NCI-H1930 (cell line): Measurements from ENCODE around the gene PLEKHG3.
A peak's percentile ranks its signal among the peaks of the same experiment; 100 is the strongest.
"Not testable (repeated sequence)": the region's sequence is repeated elsewhere in the genome, so short reads cannot be mapped to it uniquely, and the experiment has no call there.

Experiments used
- DNase-seq, 2 experiments: peaks; one replicate each; lab custom pipeline; 2025; lab: John Stamatoyannopoulos, UW

The PLEKHG3 gene

DNA sequence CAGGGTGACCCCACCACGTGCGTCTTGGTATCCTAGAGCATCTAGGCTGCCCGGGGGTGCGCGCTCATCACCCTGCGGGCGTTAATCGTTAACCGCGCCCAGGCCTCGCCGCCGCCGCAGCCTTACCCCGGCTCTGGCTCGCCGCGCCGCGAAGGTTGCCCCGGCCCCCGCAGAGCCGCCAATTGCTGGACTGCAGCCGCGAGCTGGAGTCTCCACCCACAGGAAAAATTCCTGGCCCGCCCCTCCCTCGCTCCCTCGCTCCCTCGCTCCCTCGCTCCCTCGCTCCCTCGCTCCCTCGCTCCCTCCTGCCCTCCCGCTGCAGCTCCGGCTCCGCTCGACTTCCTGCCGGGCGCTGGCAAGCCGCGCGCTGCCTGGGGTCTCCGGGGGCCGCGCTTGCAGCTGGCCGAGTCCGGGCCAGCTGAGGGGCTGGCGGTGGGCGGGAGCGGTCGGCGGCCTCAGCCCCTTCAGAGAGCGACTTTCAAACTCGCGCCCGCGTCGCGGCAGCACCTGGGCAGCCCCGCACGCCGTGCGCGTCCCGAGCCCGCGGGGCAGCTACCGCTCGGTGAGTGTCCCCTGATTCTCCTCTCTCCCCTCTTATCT, at the start of gene PLEKHG3:
Gene PLEKHG3 (plus strand): TSS at position 282 of the 600 bp plus-strand sequence. CDS start 23,208 bp downstream, outside the sequence.
- peak; percentile 19 to 25 for DNase-seq

DNA sequence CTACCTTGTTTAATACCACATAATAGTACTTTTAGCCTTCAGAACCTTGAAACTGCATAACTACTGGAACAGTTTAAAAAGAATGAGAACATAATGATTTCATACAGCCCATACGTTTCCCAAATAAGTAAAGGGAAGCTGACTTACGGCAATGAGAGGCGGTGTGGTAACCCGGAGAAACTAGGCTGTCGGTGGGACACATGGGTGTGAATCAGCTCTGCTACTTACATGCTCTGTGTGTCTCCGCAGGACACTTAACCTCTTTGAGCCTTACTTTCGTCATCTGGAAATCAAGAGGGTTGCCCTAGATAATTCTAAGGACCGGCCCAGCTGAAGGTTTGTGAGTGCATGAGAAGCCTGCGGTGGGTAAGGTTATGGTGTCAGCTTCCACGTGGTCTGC, 49.3 kb upstream of the PLEKHG3 start:
- no peak for DNase-seq

DNA sequence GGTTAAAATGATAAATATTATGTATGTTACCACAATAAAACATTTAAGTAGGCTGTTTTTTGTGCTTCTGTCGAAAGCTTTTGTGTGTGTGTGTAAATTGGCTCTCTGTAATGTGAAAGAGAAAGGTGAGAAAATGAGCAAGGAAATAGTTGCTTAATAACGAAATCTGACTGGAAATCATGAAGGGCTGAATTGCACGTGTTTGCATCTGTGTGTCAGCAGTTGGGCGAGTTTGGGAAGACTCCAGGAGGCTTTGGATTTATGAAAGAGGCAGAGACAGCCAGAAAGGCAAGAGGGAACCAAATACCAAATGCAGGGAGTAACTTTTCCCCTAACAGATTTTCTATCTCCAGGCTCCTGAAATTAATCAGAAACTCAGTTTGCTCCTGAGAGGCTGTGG, 47.2 kb upstream of the PLEKHG3 start:
- DNase-seq = no peak

DNA sequence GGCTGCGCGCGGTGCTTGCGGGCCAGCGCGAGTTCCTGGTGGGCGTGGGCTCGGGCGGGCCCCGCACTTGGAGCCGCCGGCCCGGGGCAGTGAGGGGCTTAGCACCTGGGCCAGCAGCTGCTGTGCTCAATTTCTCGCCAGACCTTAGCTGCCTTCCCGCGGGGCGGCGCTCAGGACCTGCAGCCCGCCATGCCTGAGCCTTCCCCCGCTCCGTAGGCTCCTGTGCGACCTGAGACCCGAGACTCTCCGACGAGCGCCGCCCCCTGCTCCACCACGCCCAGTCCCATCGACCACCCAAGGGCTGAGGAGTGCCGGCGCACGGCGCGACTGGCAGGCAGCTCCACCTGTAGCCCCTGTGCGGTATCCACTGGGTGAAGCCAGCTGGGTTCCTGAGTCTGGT, 46.0 kb upstream of the PLEKHG3 start:
- no peak for DNase-seq

DNA sequence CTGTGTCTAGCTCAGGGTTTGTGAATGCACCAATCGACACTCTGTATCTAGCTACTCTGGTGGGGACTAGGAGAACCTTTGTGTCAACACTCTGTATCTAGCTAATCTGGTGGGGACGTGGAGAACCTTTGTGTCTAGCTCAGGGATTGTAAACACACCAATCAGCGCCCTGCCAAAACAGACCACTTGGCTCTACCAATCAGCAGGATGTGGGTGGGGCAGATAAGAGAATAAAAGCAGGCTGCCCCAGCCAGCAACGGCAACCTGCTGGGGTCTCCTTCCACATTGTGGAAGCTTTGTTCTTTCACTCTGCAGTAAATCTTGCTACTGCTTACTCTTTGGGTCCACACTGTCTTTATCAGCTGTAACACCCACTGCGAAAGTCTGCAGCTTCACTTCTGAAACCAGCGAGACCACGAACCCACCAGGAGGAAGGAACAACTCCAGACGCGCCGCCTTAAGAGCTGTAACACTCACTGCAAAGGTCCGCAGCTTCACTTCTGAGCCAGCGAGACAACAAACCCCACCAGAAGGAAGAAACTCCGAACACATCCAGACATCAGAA, 45.4 kb upstream of the PLEKHG3 start:
- DNase-seq = not testable (repeated sequence)

DNA sequence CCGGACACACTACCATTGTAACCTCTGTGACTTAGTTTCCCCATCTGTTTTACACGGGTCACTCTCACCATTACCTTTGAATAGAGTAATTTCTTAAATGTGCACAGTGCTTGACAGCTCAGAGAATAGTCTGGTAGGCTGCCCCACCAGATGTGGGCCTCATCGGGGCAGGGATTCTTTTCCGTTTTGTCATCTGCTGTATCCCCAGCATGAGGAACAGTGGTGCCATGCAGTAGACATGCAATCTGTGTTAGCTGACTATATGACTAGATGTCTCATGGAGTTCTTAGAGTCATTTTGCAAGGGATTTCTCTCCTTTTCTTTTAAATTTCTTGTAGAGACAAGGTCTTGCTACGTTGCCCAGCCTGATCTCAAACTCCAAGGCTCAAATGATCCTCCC, 44.9 kb upstream of the PLEKHG3 start:
- no peak for DNase-seq

DNA sequence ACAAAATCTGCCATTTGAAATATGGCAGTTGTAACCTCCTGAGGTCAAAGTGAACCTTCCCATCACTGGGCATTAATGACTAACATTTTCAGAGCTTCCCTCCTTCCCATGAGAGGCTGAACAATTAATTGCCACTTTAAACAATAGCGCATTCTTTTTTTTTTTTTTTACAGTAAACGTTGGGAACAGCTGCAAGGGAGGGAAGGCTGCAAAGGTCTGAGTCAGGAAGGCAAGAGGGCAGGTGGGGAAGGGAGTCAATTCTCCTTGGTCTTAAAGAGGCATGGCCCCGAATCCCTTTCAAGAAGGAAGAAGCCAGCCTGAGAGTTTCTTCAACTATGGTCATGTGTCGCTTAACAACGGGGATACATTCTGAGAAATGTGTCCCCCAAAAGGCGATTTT, 41.0 kb upstream of the PLEKHG3 start:
- DNase-seq = no peak

DNA sequence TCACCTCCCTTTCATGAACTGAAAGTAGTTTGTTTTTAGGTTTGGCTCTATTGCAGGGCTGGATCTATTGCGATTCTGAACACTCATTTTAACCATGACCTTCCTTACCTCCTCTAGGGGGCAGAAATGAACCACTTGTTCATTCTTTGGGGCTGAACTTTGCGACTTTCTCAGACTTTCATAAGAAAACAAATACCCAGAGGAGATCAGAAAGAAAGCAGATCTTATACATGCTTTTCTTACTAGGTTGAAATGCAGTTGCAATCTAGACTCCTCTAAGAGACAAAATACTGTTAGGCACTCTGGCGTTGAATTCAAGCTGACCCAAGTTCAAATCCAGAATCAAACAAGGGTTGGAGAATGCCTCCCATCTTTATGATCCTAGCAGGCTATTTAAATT, 32.6 kb upstream of the PLEKHG3 start:
- peak in 1 of 2 experiments; percentile 21 for DNase-seq

DNA sequence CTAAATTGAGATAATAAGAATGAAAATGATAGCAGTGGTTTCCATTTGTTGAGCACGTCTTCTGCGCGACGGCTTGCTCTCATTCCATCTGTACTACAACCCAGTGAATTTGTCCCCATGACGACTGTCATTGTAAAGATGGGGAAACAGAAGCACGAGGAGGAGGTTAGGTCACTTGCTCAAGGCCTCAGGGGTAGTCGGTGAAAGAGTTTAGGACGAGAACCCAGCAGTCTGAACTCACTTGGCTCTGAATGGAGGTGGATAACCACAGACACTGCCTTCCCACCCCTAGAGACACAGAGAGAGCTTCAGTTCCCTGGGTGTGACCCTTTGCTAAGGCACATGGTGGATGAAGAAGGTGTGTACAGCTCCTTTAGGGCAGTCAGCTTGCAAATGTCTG, 30.9 kb upstream of the PLEKHG3 start:
- no peak for DNase-seq

DNA sequence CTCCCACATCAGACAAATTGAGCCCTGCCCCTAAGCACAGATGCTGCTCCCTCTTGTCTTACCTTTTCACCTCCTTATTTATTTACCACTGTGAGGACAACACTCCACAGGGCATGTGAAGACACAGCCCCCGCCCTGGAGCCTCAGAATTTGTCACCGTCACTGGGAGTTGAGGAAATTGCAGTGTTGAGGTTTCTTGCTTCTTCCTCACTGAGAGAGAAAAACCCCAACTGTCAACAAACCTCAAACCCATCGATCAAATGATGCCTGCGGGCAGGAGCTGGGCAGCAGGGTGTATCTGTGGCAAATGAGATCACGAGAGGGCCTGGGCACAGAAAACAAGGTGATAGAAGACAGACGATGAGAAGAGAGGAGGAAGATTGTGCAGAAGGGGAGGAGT, 30.5 kb upstream of the PLEKHG3 start:
- DNase-seq = no peak

DNA sequence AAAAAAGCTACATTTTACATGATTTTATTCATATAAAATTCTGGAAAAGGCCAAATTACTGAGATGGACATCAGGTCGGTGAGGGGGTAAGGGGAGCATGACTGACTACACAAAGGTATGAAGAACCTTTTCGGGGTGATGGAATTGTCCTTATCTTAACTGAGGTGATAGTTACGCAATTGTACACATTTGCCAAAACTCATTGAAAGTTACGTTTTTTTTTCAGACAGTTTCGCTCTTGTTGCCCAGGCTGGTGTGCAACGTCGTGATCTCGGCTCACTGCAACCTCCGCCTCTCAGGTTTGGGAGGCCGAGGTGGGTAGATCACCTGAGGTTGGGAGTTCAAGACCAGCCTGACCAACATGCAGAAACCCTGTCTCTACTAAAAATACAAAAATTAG, 29.4 kb upstream of the PLEKHG3 start:
- DNase-seq = no peak

DNA sequence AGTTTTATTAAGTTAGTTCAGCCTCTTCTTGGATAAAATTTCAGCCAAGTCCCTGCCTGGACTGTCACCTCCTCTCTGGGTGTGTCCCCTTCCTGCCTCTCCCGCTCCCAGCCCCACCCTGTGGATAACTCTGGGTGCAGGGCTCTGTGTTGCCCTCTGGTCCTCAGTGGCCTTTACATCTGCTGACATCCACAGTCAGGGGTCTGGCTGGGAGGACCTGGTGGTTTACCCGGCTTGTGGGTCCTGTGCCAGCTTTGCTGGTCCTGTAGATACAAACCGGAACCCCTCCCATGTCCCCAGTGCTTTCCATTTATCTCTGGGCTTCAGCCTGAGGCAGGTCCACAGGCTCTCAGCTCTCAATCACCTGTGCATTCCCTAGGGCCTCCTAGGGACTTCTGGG, 28.9 kb upstream of the PLEKHG3 start:
- DNase-seq = no peak

DNA sequence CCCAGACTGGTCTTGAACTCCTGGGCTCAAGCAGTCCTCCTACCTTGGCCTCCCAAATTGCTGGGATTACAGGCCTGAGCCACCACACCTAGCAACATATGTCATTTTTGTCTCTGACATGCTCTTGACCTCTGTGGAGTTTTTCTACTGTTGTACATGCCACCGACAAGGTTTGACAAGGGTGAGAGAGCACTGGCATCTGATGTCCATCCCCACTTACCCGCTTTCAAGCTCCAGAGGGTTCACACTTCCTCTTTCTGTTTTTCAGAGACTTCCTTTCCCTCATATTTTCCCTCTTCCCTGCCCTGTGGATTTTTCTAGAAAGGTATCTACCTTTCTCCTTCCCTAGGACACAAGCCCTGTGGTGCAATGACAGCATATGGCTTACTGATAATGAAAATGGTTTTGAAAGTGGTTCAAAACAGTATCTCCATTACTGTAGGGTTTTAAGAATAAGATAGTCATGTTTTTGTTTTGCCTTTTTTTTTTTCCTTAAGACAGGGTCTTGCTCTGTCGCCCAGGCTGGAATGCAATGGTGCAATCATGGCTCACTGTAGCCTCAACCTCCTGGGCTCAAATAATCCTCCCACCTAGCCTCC, 27.7 kb upstream of the PLEKHG3 start:
- DNase-seq = no peak

DNA sequence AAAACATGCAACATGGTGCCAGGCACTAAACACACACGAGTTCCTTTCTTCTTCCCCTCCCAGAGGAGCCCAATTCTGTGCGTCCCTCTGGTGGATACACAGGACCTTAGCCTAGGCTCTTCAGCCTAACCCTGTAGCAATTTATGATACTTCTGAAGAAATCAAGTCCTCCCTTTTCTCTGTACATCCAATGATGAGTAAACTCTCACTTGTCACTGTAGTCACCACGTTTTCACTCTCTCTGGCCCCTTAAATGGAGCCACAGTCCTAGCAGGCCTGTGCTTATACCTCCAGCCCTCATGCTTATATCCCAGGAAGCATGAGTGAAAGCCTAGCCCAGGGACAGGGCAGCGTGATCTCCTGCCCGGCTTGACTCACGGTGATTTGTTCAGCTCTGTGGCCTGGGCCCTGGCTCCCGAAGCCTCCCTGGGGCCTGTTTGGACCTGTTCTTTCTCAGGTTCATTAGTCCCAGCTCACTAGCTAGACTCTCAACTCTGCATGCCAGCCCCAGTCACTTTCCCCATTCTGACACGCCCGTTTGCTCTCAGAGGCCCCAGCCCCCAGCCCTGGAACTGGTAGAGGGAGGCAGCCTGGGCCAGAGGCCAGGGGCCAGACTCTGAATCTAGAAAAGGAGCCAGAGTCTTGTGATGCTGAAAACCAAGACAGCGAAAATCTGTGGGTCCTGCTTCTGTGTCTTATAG, 24.1 kb upstream of the PLEKHG3 start:
- no peak for DNase-seq

DNA sequence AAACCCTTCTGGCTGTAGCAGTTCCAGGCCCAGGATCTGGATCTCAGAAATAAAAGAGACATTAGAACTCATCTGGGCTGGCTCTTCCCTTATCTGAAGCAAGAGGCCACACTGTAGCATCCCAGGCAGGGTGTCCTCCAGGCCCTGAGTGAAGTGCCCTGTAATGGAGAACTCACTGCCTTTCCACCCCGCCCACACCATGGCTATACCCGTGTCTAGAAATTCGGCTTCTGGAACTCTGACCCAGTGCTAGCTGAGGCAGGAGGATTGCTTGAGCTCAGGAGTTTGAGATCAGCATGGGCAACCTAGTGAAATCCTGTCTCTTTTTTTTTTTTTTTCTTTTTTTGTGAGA, 23.5 kb upstream of the PLEKHG3 start:
- DNase-seq = no peak

DNA sequence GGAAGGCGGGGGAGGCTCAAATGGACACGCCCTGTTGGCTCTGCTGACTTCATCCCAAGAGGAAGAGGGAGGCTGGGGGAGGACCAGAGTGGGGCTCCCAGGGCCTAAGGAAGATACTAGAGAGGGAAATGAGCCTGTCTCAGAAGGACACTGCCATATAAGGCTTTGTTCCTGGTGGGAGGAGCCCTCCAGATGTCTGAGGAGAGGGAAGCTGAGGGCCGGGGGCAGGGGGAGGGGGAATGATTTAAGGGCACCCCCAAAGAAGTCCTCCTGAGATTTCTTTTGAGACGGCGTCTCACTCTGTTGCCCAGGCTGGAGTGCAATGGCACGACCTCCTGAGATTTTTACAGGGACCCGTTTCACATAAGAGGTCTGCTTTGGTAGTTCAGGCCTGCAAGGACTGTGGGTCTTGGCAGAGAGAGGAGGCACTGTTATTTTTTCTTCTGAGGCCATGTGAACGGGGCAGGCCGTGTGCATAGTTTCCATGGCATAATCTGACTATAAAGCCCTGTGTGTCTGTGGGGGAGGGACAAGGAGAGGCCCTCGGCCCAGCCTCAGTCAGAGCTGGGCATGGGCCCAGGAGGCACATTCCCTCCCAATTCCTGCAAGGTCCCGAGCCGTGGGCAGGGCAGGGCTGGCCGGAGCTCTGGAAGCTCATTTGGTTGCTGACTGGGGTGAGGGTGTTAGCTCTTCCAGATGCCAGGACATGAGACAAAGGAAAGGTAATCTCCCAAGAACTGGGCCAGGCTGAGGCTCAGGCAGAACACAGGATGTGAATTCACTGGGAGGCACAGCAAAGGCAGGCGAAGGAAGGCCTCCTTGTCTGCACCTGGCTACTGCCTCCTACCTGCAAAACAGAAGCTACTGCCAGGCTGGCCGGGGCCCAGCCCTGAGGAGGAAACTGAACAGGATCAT, 22.2 kb upstream of the PLEKHG3 start:
- no peak for DNase-seq

DNA sequence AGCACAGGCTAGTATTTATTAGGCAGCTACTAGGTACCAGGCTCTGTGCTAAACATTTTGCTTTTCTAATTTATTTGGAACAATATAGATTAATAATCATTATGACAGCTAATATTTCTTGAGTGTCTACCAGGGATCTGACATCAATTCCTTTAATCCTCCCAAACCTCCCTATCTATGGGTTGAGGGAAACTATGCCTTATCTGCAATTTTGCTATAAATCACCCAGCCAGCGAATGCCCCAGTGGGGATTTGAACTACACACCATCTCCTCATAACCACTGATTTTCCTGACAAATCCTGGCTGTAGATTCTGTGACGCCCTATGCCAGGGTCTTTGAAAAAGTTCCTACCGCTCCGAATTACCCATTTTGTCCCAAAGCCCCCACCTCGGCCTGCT, 21.4 kb upstream of the PLEKHG3 start:
- DNase-seq = no peak

DNA sequence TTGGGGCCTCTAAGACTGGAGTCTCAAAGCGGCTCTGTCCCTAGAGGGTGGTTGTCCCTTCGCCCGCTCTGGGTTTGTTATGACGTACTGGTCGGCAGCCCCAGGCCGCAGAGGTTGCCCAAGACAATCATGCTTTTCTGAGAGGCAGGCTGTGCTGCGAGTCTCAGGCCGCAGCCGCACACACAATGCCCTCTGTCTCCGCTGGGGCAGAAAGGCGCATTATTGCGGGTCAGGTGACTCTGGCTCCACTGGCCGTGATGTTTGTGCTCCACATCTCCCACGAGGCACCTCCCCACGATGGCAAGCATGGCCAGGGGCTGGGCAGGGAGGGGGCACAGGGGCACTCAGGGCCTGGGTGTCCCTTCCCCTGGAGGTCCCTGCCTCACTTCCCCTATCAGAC, 21.0 kb upstream of the PLEKHG3 start:
- DNase-seq = no peak

DNA sequence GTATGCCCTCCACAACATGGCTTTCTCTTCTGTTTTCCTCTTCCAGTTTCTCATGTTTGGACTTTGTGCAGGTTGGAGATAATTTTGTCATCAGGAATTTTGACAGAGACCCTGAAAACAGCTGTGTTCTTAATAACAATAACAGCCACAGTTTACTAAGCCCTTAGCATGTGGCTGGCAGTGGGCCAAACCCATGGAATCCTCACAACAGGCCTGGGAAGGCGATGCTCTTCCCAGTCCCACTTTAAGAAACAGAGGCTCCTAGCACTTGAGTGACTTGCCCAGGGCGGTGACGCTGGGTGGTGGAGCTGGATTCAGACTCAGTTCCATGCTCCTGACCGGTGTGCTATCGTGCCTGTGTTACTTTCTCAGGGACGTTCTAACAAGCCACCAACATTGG, 20.1 kb upstream of the PLEKHG3 start:
- DNase-seq = no peak

DNA sequence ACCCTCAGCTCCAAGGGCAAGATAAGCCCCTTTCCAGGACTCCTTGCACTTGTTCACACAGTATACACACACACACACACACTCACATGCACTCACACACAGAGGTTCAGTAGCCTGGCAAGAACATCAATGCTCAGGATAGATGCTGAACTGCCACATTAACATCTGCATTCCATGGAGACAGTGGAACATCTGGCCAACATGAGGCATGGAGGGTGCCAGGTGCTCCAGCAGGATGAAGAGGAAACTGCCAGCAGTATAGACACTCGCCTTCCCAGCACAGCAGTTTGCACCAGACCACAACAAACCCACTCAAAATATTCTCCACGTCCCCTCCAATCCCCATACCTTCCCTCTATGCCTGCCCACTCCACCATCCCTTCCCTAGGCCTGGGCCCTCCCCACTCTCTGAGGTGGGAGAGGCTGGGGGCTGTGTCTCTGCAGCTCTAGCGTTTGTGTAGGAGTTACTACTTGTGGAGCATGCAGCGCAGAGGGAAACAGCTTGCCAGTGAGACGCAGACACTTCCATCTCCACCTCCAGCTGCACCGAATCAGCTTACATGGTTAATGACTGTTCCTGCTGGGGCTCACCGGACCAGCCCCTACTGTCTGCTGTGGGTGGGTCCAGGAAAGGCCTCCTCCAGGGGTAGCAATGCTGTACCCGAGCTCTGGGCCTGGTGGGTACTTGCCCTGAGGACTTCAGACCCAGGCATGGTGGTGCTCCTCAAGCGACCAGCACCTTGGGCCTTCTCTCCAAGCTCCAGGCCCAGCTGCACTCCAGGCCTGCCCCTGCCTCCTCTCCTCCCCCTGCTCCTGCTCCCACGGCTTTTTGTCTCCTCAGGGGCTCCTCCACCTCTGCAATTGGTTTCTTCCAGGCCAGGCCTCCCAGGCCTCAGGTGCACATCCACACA, 18.6 kb upstream of the PLEKHG3 start:
- DNase-seq = no peak

DNA sequence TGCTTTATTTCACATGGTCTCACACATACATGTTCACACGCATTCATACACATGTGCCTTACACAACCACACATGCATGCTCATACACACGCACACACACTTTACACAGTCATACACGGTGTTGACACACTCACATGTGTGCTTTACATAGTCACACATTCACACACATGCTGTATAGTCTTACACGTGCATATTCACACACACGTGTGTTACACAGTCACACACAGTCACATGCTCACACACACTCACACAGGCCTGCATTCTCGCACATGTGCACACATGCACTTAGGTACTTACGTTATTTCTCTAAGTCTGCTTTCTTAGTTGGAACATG, 18.0 kb upstream of the PLEKHG3 start:
- DNase-seq = no peak
